SU-DHL-6 (cell line): ENCODE measurements around the gene SPAG9.
A peak's percentile ranks its signal among the peaks of the same experiment; 100 is the strongest.

ENCODE experiments used
- H2AFZ ChIP-seq: fragments of 200-600 bp; sonication (generic); 2 replicates; pipeline ENCODE4 v1.6.1; 2014; ENCODE audit warnings: low read depth, mild to moderate bottlenecking, moderate library complexity, mixed read lengths, antibody characterized with exemption, low read length; ENCODE audit not compliant: severe bottlenecking
- H3F3A ChIP-seq: fragments of 200-600 bp; shearing (Covaris generic); 2 replicates; pipeline ENCODE4 v1.6.0; 2016; ENCODE audit warnings: antibody characterized with exemption, mild to moderate bottlenecking; ENCODE audit not compliant: insufficient read depth
- H3K27ac ChIP-seq: fragments of 200-600 bp; sonication (generic); 2 replicates; pipeline ENCODE4 v1.5.1; 2016; ENCODE audit warnings: low read depth, mild to moderate bottlenecking, low read length, moderate library complexity, mixed read lengths
- H3K27me3 ChIP-seq: fragments of 200-600 bp; sonication (generic), shearing (Covaris generic); 2 replicates; pipeline ENCODE4 v1.6.0; 2014; ENCODE audit warnings: mild to moderate bottlenecking, low read length
- H3K36me3 ChIP-seq: fragments of 200-600 bp; sonication (generic); 2 replicates; pipeline ENCODE4 v1.6.1; 2014; ENCODE audit warnings: mild to moderate bottlenecking, low read length, mixed read lengths
- H3K4me2 ChIP-seq: fragments of 300-600, 200-600 bp; shearing (Covaris generic), sonication (generic); 2 replicates; pipeline ENCODE4 v1.6.0; 2014; ENCODE audit warnings: low read length, low read depth, mild to moderate bottlenecking; ENCODE audit not compliant: poor library complexity, severe bottlenecking
- H3K4me3 ChIP-seq: fragments of 200-600 bp; sonication (generic); 2 replicates; pipeline ENCODE4 v1.5.1; 2014; ENCODE audit warnings: antibody characterized with exemption, low read length, mild to moderate bottlenecking, mixed read lengths; ENCODE audit not compliant: insufficient read depth, poor library complexity, severe bottlenecking
- H3K79me2 ChIP-seq: fragments of 200-600 bp; sonication (generic); 2 replicates; pipeline ENCODE4 v1.6.1; 2014; ENCODE audit warnings: mild to moderate bottlenecking, low read length, moderate library complexity; ENCODE audit not compliant: insufficient read depth
- H3K9ac ChIP-seq: fragments of 200-600 bp; sonication (generic); 2 replicates; pipeline ENCODE4 v1.7.0; 2014; ENCODE audit warnings: mild to moderate bottlenecking, low read length
- H3K9me2 ChIP-seq: fragments of 200-600 bp; sonication (generic); replicated peaks from 2 replicates; pipeline ENCODE4 v1.6.1; 2014; ENCODE audit warnings: low read length; ENCODE audit not compliant: insufficient read depth
- H3K9me3 ChIP-seq: fragments of 200-600 bp; sonication (generic); 2 replicates; pipeline ENCODE4 v1.6.1; 2014; ENCODE audit warnings: low read length, mixed read lengths; ENCODE audit not compliant: insufficient read depth
- H4K20me1 ChIP-seq: fragments of 200-600 bp; sonication (generic); 2 replicates; pipeline ENCODE4 v1.6.1; 2014; ENCODE audit warnings: low read depth, mild to moderate bottlenecking, antibody characterized with exemption, low read length, moderate library complexity, mixed read lengths
- EZH2phosphoT487 ChIP-seq: fragments of 200-600 bp; sonication (generic), shearing (Covaris generic); conservative IDR thresholded peaks from 2 replicates; pipeline ENCODE4 v1.6.1; 2018; ENCODE audit warnings: mild to moderate bottlenecking, antibody characterized with exemption, low read length, moderate library complexity, mixed read lengths
- TF ChIP-seq, protein P1 (sequence below): fragments of 200-600 bp; sonication (generic); IDR thresholded peaks from one replicate; pipeline ENCODE4 v1.5.1; 2017; ENCODE audit warnings: antibody characterized with exemption, mild to moderate bottlenecking, low read length, moderate library complexity; ENCODE audit not compliant: insufficient read depth, poor library complexity, severe bottlenecking

Gene SPAG9, protein sequence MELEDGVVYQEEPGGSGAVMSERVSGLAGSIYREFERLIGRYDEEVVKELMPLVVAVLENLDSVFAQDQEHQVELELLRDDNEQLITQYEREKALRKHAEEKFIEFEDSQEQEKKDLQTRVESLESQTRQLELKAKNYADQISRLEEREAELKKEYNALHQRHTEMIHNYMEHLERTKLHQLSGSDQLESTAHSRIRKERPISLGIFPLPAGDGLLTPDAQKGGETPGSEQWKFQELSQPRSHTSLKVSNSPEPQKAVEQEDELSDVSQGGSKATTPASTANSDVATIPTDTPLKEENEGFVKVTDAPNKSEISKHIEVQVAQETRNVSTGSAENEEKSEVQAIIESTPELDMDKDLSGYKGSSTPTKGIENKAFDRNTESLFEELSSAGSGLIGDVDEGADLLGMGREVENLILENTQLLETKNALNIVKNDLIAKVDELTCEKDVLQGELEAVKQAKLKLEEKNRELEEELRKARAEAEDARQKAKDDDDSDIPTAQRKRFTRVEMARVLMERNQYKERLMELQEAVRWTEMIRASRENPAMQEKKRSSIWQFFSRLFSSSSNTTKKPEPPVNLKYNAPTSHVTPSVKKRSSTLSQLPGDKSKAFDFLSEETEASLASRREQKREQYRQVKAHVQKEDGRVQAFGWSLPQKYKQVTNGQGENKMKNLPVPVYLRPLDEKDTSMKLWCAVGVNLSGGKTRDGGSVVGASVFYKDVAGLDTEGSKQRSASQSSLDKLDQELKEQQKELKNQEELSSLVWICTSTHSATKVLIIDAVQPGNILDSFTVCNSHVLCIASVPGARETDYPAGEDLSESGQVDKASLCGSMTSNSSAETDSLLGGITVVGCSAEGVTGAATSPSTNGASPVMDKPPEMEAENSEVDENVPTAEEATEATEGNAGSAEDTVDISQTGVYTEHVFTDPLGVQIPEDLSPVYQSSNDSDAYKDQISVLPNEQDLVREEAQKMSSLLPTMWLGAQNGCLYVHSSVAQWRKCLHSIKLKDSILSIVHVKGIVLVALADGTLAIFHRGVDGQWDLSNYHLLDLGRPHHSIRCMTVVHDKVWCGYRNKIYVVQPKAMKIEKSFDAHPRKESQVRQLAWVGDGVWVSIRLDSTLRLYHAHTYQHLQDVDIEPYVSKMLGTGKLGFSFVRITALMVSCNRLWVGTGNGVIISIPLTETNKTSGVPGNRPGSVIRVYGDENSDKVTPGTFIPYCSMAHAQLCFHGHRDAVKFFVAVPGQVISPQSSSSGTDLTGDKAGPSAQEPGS (N-terminal part only)

DNA sequence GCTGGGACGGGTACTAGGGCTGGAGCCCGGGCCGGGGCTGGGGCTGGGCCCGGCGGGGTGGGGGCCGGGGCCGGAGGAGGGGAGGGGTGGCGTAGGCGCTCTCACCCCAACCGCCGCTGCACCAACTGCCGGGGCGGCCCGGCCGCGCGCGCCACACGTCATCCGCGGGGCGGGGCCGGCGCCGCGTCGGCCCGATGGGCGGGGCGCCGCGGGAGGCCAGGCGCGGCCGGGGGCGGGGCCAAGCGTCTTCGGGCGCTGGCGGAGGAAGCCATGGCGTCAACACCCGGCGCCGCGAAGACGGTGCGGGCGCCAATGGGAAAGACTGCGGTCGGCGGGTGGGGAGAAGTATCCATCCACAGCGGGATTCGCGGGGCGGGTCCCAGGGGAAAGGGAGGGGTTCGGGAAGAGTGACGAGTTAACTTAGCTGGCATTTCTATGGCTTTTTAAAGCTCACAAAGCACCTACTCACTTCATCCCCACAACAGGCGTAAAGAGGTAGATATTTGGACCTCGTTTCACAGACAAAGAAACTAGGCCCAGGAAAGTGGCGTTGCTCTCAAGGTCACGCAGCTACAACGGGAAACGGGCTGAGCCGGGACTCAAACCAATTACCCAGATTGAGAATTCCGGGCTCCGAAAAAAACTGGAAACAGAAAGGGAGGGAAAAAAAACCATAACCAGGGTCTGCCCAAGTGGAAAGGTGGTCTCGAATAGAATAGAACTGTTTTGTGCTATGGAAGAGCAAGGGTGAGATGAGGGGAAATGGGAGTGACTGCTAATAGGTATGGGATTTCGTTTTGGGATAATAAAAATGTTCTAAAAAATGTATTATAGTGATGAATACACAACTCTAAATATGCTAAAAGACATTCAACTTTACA is at the start of gene SPAG9:
Gene SPAG9 (minus strand): TSS at position 130 of the 881 bp plus-strand sequence. CDS start 212 bp downstream, outside the sequence.
- H3K4me2 ChIP-seq: peak within 1 kb of the TSS; percentile 92
- H3K9ac ChIP-seq: peak within 1 kb of the TSS; percentile 95
- H3K27me3 ChIP-seq: no peaks in the 10 kb centered on the region
- TF ChIP-seq EZH2phosphoT487: no peak
- TF ChIP-seq, protein P1, sequence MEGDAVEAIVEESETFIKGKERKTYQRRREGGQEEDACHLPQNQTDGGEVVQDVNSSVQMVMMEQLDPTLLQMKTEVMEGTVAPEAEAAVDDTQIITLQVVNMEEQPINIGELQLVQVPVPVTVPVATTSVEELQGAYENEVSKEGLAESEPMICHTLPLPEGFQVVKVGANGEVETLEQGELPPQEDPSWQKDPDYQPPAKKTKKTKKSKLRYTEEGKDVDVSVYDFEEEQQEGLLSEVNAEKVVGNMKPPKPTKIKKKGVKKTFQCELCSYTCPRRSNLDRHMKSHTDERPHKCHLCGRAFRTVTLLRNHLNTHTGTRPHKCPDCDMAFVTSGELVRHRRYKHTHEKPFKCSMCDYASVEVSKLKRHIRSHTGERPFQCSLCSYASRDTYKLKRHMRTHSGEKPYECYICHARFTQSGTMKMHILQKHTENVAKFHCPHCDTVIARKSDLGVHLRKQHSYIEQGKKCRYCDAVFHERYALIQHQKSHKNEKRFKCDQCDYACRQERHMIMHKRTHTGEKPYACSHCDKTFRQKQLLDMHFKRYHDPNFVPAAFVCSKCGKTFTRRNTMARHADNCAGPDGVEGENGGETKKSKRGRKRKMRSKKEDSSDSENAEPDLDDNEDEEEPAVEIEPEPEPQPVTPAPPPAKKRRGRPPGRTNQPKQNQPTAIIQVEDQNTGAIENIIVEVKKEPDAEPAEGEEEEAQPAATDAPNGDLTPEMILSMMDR: no peak
- peaks cover 7% of the 10 kb centered on the region; the same call in 1 of the 2 replicates for H3F3A ChIP-seq
- H3K9me3 ChIP-seq: no peaks in the 10 kb centered on the region
- no peaks in the 10 kb centered on the region for H3K9me2 ChIP-seq
- peaks cover 38% of the 10 kb centered on the region for H3K79me2 ChIP-seq
- peak within 1 kb of the TSS; percentile 87 for H3K4me3 ChIP-seq
- H3K27ac ChIP-seq: peak within 1 kb of the TSS; percentile 74
- no peaks in the 10 kb centered on the region for H3K36me3 ChIP-seq
- peak within 1 kb of the TSS; percentile 81 for H2AFZ ChIP-seq
- no peaks in the 10 kb centered on the region; the same call in 1 of the 2 replicates for H4K20me1 ChIP-seq

DNA sequence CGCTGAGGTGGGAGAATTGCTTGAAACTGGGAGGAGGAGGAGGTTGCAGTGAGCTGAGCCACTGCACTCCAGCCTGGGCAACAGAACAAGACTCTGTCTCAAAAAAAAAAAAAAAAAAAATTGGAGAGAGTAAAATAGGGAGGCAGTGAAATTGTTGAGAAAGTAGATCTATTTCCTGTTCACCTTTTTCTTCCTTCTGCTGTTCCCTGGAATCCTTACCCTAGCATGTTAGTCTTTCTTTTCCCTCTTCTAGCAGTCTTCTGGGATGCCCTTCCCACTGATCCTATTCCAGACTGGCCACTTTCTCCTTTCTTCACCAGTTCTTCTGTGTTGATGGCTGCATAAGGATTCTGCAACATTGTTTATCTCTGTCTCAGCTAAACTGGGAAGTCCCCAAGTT is 48.7 kb upstream of the SPAG9 start:
- Histone ChIP-seq H4K20me1 (peaks cover 3% of the 10 kb centered on the region; the same call in 1 of the 2 replicates), H3K4me3 (no peak overlapping the region), H3K9me3 (no peaks in the 10 kb centered on the region), H3K27me3 (no peaks in the 10 kb centered on the region), H3K9me2 (no peaks in the 10 kb centered on the region), H3K27ac (no peak overlapping the region), H3F3A (peaks cover 27% of the 10 kb centered on the region), H3K9ac (no peak overlapping the region), H2AFZ (no peak overlapping the region), H3K4me2 (no peak overlapping the region), H3K79me2 (peaks cover 16% of the 10 kb centered on the region), H3K36me3 (peaks cover 18% of the 10 kb centered on the region; the same call in 1 of the 2 replicates)
- TF ChIP-seq, protein P1: no peak
- TF ChIP-seq EZH2phosphoT487: no peak
